Measurements from ENCODE around the gene NRP1.
"Not testable (repeated sequence)": the region's sequence is repeated elsewhere in the genome, so short reads cannot be mapped to it uniquely, and the experiment has no call there.

NRP1 gene

DNA sequence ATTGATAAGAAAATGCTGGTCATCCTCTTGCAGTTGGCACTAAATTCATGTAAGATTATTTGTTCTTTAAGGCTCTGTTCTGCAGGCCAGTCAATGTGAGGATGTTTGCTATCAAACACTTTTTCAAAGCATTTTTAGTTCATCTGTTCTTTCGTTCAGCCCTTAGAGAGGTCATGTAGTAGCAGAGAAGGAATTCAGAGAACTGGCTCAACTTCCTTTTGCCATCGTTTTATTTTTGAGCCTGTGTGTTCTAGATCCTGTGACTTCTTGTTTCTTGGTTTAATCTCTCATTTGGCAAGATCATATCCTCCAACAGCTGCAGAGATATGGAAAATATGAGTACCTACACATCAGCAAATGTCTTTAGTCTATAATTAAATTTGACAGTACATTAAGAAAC is 184.3 kb downstream of the NRP1 start:
- DNase-seq (ENCODE audit: low spot score): no peak

DNA sequence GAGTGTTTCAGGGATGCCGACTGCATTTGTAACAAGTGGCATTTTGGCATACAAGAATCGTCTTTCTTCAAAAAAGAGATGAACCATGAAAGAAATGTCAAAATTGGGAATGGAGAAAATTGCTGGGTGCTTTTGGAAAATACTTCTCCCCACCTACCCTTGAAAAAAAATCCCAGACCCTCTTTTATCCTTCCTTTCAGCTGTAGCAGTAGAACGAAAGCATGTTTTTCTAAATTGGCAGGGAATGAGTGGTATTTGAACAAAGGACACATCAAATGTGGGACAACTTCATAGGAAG is 187.5 kb downstream of the NRP1 start:
- DNase-seq (ENCODE audit: low spot score): no peak

DNA sequence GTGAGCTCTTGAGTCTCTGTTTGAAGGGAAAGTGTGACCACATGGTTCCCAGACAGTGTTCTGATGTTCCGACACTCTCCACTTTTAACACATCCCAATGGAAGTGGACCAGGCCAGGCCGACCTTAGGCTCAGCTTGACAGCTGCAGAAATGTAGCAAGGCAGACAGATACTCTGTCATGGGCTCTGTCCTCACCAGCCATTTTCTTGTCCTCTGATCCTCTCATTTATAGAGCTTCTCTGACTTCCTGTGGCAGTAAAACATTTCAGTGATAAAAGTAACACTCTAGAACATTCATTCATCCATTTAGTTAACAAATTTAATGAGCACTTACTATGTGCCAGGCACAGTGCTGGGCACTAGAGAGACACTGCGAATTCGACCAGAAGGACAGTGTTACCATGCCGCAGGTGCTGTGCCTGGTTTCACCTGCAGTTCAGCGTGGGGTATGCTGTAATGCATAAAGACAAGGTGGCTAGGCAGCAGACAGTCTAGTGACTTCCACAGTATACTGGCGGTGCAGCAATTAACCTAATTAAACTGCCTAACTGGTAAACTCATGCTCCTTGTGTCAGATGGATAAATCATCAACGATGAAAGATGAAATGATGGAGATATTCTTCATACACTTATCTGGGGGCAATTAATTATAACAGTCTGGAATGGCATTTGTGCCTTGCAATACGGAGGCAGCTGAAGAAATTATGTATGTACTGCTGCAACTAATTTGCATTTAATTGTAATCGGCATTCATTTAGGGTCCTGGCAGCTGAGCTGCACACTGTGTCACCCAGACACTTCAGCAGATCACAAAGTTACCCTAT is 188.1 kb downstream of the NRP1 start:
- DNase-seq (ENCODE audit: low spot score): no peak

DNA sequence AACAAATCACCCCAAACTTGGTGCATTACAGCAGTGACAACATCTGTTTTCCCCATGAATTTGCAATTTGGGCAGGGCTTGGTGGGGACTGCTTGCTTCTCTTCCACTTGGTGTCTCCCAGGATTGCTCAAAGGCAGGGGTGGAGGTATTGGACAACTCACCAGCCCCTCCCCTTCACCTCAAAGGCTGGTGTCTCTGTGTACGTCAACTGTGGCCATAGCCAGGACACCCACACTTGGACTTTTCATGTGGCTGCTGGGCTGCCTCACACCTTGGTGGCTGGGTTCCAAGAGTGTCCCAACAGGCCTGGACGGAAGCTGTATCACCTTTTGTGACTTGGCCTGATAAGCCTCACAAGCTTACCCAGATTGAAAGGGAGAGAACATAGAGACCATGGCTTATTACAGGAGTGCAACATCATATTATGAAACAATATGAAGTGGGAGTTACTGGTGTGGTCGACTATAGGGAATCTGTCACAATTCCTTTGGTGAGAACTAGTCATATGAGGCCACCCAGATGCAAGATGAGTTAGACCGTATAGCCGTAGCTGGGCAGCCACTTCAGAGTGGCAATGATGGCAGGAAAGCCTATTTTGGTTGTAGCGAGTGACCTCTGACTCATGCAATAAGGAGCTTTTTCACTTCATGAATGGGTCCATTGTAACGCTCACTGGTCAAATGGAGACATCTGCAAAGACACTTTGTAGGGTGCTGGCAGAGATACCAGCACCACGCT is 188.8 kb downstream of the NRP1 start:
- DNase-seq (ENCODE audit: low spot score): no peak

DNA sequence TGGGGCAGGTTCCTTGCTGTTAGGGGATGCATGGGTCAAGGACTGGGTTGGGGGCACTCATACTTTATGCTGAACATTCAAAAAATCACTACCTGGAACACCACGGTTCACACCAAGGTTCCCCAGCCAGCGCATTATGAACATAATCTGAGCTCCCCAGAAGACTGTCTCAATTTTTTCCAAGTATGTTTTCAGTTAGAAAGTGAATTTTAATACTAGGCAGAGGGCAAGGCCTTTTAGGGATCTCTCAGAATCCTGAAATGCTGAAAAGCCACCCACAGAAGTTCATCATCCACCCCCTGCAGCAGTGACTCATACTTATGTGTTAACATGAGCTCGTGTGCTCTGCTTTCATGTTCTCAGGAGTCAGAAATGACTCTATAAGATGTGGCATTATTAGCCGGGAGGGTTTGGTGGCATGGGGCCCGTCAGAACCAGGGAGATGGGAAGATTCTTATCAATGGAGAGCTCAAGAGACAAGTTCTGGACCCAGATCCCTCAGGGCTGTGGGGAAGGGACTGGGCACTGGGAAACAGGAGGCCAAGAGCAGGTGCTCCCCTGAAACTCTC is 191.2 kb downstream of the NRP1 start:
- peak; percentile 70 for DNase-seq (ENCODE audit: low spot score)

DNA sequence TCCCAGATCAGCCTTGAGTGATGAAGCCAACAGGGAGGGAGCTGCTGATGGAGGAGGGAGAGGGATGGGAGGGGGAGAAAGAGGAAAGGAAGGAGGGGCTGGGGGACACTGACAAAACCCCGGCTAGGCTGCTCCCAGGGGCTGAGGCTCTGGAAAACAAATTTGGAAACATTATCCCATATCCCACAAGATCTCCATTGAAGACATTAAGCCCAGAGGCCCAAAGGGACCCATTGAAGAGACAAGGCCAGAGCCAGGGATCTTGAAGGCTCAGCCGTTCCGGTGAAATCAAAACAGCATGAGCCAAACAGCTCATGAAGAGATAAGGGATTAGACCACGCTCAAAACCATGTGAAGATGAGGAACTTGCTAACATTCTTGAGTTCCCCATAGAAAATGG is 192.2 kb downstream of the NRP1 start:
- DNase-seq (ENCODE audit: low spot score): no peak

DNA sequence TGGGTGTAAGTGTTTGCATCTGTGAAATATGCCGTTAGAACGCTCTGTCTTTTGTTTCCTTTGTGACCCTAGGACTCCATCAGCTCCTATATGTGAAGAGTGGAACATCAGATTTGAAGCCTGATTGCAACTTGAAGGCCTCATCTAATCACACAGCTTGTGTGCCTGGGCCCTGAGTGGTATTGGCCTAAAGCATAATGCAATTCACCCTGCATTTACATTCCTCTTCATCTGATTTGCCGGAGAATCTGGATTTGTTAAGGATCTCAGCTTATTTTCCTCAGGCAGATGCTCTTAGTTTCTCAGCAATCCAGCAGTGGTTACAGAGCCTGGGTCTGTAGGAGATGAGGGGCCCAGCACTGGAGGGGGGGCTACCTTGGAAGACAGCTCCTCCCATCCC is 193.2 kb downstream of the NRP1 start:
- DNase-seq (ENCODE audit: low spot score): no peak

DNA sequence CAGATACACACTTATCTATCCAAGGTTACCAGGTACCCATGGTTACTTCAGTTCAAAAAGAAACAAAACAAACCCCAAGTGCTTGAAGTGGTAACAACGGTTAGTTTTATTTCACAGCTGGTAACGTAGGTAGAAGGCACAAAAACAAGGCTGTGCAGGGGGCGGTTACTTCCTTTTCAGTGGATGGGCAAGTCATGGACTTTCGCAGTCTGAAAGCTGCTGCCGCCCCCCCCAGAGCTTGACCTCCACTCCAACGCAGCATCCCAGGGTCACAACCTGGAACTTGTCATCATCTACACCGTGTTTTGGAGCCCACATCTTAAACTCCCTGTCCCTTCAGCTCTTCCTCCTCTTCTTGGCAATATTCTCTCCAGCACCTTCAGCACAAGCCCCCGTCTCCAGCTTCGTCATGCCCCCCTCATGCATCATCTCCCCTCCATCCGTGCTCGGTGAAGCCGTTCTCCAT is 195.3 kb downstream of the NRP1 start:
- no peak for DNase-seq (ENCODE audit: low spot score)

DNA sequence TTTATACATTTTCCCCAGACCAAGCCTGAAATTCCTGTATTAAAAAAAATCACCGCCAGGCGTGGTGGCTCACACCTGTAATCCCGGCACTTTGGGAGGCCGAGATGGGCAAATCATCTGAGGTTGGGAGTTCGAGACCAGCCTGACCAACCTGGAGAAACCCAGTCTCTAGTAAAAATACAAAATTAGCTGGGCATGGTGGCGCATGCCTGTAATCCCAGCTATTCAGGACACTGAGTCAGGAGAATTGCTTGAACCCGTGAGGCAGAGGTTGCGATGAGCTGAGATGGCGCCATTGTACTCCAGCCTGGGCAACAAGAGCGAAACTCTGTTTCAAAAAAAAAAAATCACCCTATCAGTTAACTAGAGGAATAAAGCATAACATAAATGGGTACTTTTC is 195.8 kb downstream of the NRP1 start:
- not testable (repeated sequence) for DNase-seq (ENCODE audit: low spot score)

DNA sequence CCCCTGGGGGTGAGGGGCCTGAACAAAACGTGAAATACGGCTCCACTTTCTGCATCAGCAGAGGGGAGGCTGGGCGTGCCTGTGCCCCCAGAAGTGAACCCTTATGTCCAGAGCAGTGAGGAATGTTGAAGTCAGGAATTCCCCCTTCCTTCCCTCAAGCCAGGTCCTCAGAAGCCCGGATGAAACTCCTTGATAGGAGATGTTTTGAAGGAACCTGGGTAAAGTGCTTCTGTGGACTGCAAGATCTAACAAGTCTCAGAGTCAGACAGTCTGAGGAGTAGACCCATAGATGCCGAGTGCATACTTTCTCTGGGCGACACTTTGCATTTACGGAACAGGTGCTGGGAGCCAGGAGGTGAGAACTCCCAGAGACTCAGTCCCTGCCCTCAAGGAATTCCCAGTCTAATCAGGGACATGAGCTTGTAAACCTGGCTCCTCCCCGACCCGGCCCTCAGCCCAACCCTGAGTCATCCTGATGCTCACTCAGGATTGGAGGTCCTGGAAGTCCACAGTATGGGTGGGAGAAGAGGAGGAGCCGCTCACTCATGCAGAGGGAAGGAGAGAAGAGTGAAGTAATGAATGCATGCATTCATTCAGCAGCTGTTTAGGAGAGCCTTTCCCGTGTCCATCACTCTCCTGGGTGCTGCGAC is 197.0 kb downstream of the NRP1 start:
- DNase-seq (ENCODE audit: low spot score): no peak

DNA sequence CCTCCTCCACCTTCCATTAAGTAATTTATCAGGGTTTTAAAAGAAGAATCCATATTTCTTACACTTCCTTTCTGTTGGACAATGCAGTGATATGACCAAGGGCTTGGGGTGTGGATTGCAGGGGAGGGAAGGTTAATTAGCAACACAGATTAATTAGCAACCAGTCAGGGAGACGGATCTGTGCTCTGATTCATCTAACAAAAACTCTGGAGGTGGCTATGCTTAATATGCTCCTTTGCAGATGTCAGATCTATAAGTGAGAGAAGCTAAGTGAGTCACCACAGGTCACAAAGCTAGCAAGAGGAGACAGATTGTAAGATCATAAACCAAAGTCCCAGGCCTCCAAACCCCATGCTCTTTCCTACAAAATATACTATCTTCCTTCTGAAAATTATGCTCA is 197.7 kb downstream of the NRP1 start:
- no peak for DNase-seq (ENCODE audit: low spot score)

DNA sequence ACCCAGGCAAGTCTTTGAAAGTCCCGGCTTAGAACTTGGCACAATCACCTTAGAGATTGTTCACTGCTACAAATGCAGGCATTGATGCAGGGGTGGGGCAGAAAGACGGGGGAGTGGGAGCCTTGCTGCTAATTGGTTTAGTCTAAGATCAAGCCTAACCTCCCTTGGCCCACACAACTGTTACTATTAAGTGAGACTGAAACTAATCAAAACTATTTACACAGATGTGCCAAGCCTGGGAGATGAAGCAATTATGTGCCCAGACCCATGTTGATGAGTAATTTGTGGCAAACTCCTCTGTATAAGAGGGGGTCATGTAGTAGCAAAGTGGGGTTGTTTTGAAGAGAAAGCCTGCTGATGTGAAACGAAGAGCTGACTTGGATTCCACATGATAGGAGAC is 198.2 kb downstream of the NRP1 start:
- no peak for DNase-seq (ENCODE audit: low spot score)

DNA sequence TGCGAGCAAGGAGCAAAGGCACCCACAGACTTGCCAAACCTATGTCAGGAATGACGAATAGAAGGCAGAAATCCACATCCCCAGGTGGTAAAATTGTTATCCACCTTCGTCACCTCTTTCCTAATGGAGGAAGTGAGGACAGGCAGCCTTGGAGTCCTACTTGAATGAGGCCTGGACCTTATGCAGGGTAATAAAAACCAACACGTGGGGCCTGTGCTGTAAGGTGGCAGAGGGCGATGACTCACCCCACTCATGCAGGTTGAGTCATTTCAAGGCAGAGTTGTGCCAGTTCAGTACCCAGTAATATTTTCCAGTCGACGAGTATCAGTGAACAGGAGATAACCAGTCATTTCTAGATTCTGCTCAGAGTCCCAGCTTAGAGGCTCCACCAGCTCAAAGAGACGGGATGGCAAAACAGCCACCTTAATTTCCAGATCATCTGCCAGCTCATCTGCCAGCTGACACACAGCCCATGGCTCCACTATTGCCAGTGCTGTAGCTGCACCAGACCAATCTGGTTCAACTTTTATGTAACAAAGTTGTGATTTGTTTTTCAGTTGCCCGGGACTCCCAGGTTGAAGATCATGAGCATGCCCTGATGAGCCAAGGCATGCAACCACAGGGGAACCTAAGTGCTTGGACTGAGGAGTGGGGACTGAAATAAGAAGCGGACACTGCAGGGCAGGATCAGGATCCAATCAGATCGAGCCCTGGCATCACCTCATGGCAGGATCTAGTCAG is 200.3 kb downstream of the NRP1 start:
- peak; percentile 49 for DNase-seq (ENCODE audit: low spot score)

DNA sequence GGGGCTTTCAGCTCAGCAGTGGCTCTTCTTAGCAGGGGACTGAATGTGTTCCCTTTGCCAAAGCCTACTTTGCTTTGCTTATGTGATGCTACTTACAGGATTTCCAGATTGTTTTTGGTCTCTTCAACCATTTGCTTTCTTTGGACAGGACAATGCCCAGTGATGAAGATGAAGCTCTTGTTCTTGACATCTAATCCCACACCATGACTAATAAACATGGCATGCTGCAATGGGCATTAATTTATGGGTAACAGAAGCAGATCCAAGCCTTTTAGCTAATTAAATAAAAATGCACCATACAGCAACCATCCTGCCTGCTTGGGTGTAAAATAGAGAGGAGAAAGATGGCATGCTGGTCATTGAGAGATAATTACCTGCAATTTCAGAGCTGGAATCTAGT is 200.9 kb downstream of the NRP1 start:
- DNase-seq (ENCODE audit: low spot score): no peak

DNA sequence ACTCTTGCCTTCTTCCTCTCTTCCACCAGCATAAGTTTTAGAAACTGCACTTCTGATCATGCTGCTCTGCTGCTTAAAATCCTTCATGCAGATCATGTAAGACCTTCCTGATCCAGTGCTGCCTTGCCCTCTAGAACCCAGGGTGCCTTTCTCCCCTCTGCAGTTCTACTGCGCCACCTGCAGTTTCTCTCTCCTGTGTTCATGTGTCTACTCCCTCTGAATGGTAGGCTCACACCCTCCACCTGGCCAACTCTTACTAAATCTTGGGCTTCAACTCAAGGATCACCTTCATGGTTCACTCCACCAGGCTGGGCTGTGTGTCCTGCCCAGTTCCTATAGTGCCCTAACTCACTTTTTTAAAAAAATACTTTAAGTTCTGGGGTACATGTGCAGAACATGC is 201.8 kb downstream of the NRP1 start:
- no peak for DNase-seq (ENCODE audit: low spot score)

DNA sequence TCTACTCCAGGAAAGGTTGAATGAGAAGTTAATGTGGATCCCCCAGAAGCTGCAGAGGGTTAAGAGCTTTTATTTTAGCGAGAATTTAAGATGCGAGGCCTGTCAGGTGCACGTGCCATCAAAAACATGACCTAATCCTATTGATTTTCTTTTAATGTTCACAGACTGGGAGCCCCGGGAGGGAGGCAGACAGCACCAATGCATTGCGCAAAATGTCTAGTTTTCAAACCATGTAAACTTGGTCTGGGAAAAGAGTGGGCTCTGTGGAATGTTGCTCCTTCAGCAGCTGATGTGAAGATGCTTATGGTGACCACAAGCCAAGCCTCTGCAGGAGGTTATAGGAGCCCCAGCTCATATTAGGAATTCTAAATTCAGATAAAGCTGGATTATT is 204.5 kb downstream of the NRP1 start:
- DNase-seq (ENCODE audit: low spot score): peak; percentile 30

DNA sequence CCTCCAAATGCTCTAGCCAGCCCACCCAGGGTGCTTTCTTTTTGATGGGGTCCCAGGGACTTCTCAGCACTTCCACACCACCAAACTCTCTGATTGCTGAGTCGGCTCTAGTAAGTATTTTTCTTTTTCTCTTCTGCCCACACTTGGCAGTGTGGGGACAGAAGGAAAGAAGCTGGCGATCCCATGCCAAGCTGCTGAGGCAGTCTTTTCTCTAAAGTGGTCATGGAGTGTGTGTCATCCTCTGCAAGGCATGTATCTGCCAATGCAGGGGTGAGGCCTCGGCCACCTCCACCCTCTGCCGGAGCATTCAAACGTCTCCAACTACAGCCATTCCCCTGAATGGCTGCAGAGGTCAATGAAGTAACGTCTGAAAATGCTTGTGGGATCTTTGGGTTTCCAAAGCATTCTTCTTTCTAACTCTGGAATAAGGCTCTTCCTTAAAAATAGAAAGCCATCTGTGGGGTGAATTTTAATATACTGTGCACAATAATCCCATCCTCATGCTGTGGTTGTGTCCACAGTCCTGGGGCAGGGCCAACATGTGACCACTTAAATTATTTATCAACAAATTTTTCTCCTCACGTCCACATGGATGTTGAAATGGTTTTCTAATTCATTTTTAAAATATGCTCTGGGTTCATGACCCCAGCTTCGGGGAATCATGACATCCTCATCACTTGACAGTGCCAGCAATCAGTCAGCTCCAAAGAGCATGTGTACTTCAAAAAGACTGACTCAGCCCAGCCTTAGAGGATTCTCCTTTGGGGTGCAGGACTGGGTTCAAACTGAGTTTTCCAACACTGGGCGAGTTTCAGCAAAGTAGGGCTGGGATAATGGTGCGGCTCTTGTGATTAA is 205.1 kb downstream of the NRP1 start:
- DNase-seq (ENCODE audit: low spot score): peak; percentile 87

DNA sequence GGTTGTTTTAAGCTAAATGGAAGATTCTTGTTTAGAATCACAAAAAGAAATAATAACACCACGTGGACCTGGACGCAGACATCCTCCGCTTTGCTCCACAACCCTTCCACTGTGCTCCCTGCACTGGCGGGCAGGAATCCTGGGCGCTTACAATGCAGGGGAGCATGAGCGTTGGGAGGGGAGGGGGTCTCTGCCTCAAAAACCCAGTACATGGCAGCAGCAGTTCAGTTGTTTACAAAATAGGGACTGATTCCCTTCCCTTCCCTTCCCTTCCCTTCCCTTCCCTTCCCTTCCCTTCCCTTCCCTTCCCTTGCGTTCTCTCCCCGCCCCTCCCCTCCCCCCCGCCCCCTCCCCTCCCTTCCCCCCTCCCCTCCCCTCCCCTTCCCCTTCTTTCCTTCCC is 206.8 kb downstream of the NRP1 start:
- no peak for DNase-seq (ENCODE audit: low spot score)
